HG02840 (cell line): Measurements from ENCODE around the gene SLC28A2.
"Not testable (repeated sequence)": the region's sequence is repeated elsewhere in the genome, so short reads cannot be mapped to it uniquely, and the experiment has no call there.

ENCODE experiments used
- ATAC-seq: cut with Tn5 transposase; IDR thresholded peaks from one replicate; pipeline ENCODE4 v1.9.1; 2021; ENCODE audit warnings: mild to moderate bottlenecking, moderate library complexity, moderate number of reproducible peaks; ENCODE audit not compliant: unreplicated experiment, low FRiP score

Gene SLC28A2

GRCh38 chr15:45251888-45252287, at the start of gene SLC28A2:
SLC28A2 (plus strand) TSS chr15:45252234; CDS start chr15:45253216, 982 bp downstream.
- no peak for ATAC-seq

- no peak for ATAC-seq
Measured at GRCh38 chr15:45203182-45203581, 48.9 kb upstream of the SLC28A2 start.

- ATAC-seq, result no peak
Measured at GRCh38 chr15:45205192-45205591, 46.8 kb upstream of the SLC28A2 start.

GRCh38 chr15:45212493-45212892, 39.5 kb upstream of the SLC28A2 start:
- no peak for ATAC-seq

GRCh38 chr15:45221053-45221599, 30.9 kb upstream of the SLC28A2 start:
- ATAC-seq, result no peak

- no peak for ATAC-seq
Measured at GRCh38 chr15:45221967-45222366, 30.1 kb upstream of the SLC28A2 start.

GRCh38 chr15:45224621-45225217, 27.3 kb upstream of the SLC28A2 start:
- ATAC-seq, result no peak

- no peak for ATAC-seq
Measured at GRCh38 chr15:45225506-45226273, 26.3 kb upstream of the SLC28A2 start.

GRCh38 chr15:45228931-45229330, 23.1 kb upstream of the SLC28A2 start:
- no peak for ATAC-seq

- ATAC-seq, result no peak
Measured at GRCh38 chr15:45230245-45230965, 21.6 kb upstream of the SLC28A2 start.

- ATAC-seq, result no peak
Measured at GRCh38 chr15:45231132-45231531, 20.9 kb upstream of the SLC28A2 start.

GRCh38 chr15:45231864-45232562, 20.0 kb upstream of the SLC28A2 start:
- no peak for ATAC-seq

- no peak for ATAC-seq
Measured at GRCh38 chr15:45234562-45235235, 17.3 kb upstream of the SLC28A2 start.

- ATAC-seq, result not testable (repeated sequence)
Measured at GRCh38 chr15:45236806-45237205, 15.2 kb upstream of the SLC28A2 start.

- no peak for ATAC-seq
Measured at GRCh38 chr15:45242289-45242688, 9.7 kb upstream of the SLC28A2 start.

- no peak for ATAC-seq
Measured at GRCh38 chr15:45249125-45249780, 2.8 kb upstream of the SLC28A2 start.

- ATAC-seq, result no peak
Measured at GRCh38 chr15:45253330-45253729, 1.3 kb downstream of the SLC28A2 start.

- no peak for ATAC-seq
Measured at GRCh38 chr15:45254405-45254804, 2.4 kb downstream of the SLC28A2 start.

GRCh38 chr15:45254824-45255223, 2.8 kb downstream of the SLC28A2 start:
- ATAC-seq, result not testable (repeated sequence)
